SK-N-SH treated with all-trans-retinoic acid at 6 μM for 48 hours (cell line): ENCODE data around the gene KLF13.

Experiments used
- ATAC-seq: fragments of 200-7000 bp; cut with Tn5 transposase; 3 replicates; pipeline ENCODE4 v1.9.1; 2020; ENCODE audit warnings: mild to moderate bottlenecking, moderate library complexity
- ARNTL ChIP-seq: fragments of 450-650 bp; formaldehyde crosslinking; IDR thresholded peaks from 2 replicates; pipeline ENCODE4 v1.5.0; 2020; ENCODE audit warnings: low read depth, mild to moderate bottlenecking, moderate library complexity, borderline replicate concordance
- BACH2 ChIP-seq: fragments of 250-450 bp; sonication (Bioruptor Pico); IDR thresholded peaks from 2 replicates; pipeline ENCODE4 v1.9.0; 2021; ENCODE audit warnings: mild to moderate bottlenecking, borderline replicate concordance
- ESRRG ChIP-seq: fragments of 250-450 bp; sonication (Bioruptor Pico); IDR thresholded peaks from 2 replicates; pipeline ENCODE4 v1.6.1; 2021; ENCODE audit warnings: mild to moderate bottlenecking
- GLIS3 ChIP-seq: fragments of 250-450 bp; sonication (Bioruptor Pico); IDR thresholded peaks from 2 replicates; pipeline ENCODE4 v1.5.0; 2020; ENCODE audit warnings: mild to moderate bottlenecking, moderate library complexity
- ISL1 ChIP-seq: fragments of 250-450 bp; sonication (Bioruptor Pico); IDR thresholded peaks from 2 replicates; pipeline ENCODE4 v2.1.2; 2022; ENCODE audit warnings: mild to moderate bottlenecking, moderate library complexity
- OSR1 ChIP-seq: fragments of 250-450 bp; sonication (Bioruptor Pico); IDR thresholded peaks from 2 replicates; pipeline ENCODE4 v1.8.0; 2022; ENCODE audit warnings: moderate library complexity, mild to moderate bottlenecking, inconsistent platforms
- PPARA ChIP-seq: fragments of 250-450 bp; sonication (Bioruptor Pico); IDR thresholded peaks from 2 replicates; pipeline ENCODE4 v1.5.0; 2020; ENCODE audit warnings: mild to moderate bottlenecking, borderline replicate concordance
- RARB ChIP-seq: fragments of 250-450 bp; sonication (Bioruptor Pico); IDR thresholded peaks from 2 replicates; pipeline ENCODE4 v1.8.0; 2021; ENCODE audit warnings: mild to moderate bottlenecking, moderate library complexity
- TCF4 ChIP-seq: fragments of 250-450 bp; sonication (Bioruptor Pico); IDR thresholded peaks from 2 replicates; pipeline ENCODE4 v1.8.0; 2021; ENCODE audit warnings: mild to moderate bottlenecking, moderate library complexity, borderline replicate concordance
- TOX ChIP-seq: fragments of 250-450 bp; sonication (Bioruptor Pico); IDR thresholded peaks from 2 replicates; pipeline ENCODE4 v1.8.0; 2021; ENCODE audit warnings: mild to moderate bottlenecking, moderate library complexity, borderline replicate concordance
- ZC3H10 ChIP-seq: fragments of 250-450 bp; sonication (Bioruptor Pico); IDR thresholded peaks from 2 replicates; pipeline ENCODE4 v1.5.1; 2021; ENCODE audit warnings: mild to moderate bottlenecking, moderate library complexity
- ZFP3 ChIP-seq: fragments of 250-450 bp; sonication (Bioruptor Pico); IDR thresholded peaks from 2 replicates; pipeline ENCODE4 v1.5.0; 2020; ENCODE audit warnings: mild to moderate bottlenecking, moderate library complexity
- ZFP30 ChIP-seq: fragments of 450-650 bp; formaldehyde crosslinking; IDR thresholded peaks from 2 replicates; pipeline ENCODE4 v1.5.0; 2022; ENCODE audit warnings: mild to moderate bottlenecking, moderate library complexity
- ZNF565 ChIP-seq: fragments of 450-650 bp; formaldehyde crosslinking; conservative IDR thresholded peaks from 2 replicates; pipeline ENCODE4 v1.5.0; 2020; ENCODE audit warnings: low read depth, mild to moderate bottlenecking, moderate library complexity
- ZNF70 ChIP-seq: fragments of 450-650 bp; formaldehyde crosslinking; IDR thresholded peaks from 2 replicates; pipeline ENCODE4 v1.5.0; 2020; ENCODE audit warnings: mild to moderate bottlenecking, moderate library complexity
- ZNF8 ChIP-seq: fragments of 450-650 bp; formaldehyde crosslinking; IDR thresholded peaks from 2 replicates; pipeline ENCODE4 v1.5.0; 2020; ENCODE audit warnings: mild to moderate bottlenecking, moderate library complexity
- TF ChIP-seq, protein P1 (sequence below): fragments of 250-450 bp; sonication (Bioruptor Pico); IDR thresholded peaks from 2 replicates; pipeline ENCODE4 v1.5.1; 2021; ENCODE audit warnings: mild to moderate bottlenecking, moderate library complexity
- TF ChIP-seq, protein P2 (sequence below): fragments of 250-450 bp; sonication (Bioruptor Pico); IDR thresholded peaks from 2 replicates; pipeline ENCODE4 v1.5.0; 2020; ENCODE audit warnings: mild to moderate bottlenecking, moderate library complexity
- TF ChIP-seq, protein P3 (sequence below): fragments of 250-450 bp; sonication (Bioruptor Pico); IDR thresholded peaks from 2 replicates; pipeline ENCODE4 v1.5.1; 2020; ENCODE audit warnings: low read depth, mild to moderate bottlenecking, moderate library complexity
- TF ChIP-seq, protein P4 (sequence below): fragments of 250-450 bp; sonication (Bioruptor Pico); IDR thresholded peaks from 2 replicates; pipeline ENCODE4 v1.8.0; 2020; ENCODE audit warnings: mild to moderate bottlenecking, moderate library complexity, borderline replicate concordance
- TF ChIP-seq, protein P5 (sequence below): fragments of 250-450 bp; sonication (Bioruptor Pico); IDR thresholded peaks from 2 replicates; pipeline ENCODE4 v1.8.0; 2021; ENCODE audit warnings: low read depth, mild to moderate bottlenecking, moderate library complexity, borderline replicate concordance

KLF13 gene

DNA sequence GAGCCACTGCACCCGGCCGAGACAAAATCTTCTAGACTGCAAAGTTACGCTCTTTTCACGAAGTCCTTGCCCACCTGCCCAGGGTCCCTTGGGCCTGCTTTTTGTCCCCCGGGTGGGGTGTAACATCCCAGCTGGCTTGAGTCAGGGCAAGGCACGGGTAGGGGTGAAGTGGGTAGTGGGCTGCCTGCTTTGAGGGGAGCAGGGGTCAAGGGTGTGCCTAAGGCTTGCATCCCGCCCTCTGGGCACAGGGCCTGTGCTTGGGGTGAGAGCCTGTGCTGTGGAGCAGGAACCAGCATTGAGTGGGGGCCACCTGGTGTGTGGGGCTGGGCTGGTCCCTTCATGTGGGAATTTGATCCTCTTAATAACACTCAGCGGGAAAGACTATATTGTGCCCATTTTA is 74.6 kb downstream of the KLF13 start:
- no peak for TF ChIP-seq ZFP3 (CRISPR knock-in tag)
- TF ChIP-seq OSR1 (CRISPR knock-in tag) = no peak
- no peak for TF ChIP-seq TOX (CRISPR knock-in tag)
- no peak for TF ChIP-seq ZFP30
- TF ChIP-seq TCF4 (CRISPR knock-in tag) = no peak
- no peak for TF ChIP-seq ESRRG (CRISPR knock-in tag)
- no peak for TF ChIP-seq ISL1 (CRISPR knock-in tag)
- TF ChIP-seq, protein P1, sequence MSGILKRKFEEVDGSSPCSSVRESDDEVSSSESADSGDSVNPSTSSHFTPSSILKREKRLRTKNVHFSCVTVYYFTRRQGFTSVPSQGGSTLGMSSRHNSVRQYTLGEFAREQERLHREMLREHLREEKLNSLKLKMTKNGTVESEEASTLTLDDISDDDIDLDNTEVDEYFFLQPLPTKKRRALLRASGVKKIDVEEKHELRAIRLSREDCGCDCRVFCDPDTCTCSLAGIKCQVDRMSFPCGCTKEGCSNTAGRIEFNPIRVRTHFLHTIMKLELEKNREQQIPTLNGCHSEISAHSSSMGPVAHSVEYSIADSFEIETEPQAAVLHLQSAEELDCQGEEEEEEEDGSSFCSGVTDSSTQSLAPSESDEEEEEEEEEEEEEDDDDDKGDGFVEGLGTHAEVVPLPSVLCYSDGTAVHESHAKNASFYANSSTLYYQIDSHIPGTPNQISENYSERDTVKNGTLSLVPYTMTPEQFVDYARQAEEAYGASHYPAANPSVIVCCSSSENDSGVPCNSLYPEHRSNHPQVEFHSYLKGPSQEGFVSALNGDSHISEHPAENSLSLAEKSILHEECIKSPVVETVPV (CRISPR knock-in tag) = no peak
- no peak for TF ChIP-seq GLIS3 (CRISPR knock-in tag)
- no peak for TF ChIP-seq BACH2 (CRISPR knock-in tag)
- no peak for TF ChIP-seq PPARA (CRISPR knock-in tag)
- no peak for TF ChIP-seq ZNF565 (CRISPR knock-in tag)
- no peak for TF ChIP-seq ZC3H10 (CRISPR knock-in tag)

DNA sequence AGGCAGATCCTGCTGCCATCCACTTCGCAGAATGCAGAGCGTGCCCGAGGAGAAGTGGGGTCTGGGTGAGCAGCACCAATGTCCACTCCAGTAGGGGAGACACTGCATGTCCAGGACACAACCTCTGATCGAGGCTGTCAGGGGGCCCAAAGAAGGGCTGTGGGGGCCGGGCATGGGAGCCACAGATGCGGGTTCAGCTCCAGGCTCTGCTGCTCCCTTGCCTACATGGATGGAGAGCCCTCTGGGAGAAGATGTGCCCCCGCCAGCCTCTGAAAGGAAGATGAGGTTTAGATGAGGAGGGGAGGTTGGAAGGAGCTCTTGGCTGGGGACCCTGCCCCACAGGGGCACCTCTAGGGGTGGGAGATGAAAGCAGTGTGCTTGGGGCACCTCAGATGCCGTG is 75.4 kb downstream of the KLF13 start:
- TF ChIP-seq ESRRG (CRISPR knock-in tag) (no peak), OSR1 (CRISPR knock-in tag) (no peak), ZNF70 (no peak), ZNF8 (no peak), BACH2 (CRISPR knock-in tag) (no peak), PPARA (CRISPR knock-in tag) (no peak), TOX (CRISPR knock-in tag) (no peak), ISL1 (CRISPR knock-in tag) (no peak), ARNTL (CRISPR knock-in tag) (no peak), ZNF565 (CRISPR knock-in tag) (no peak), GLIS3 (CRISPR knock-in tag) (no peak), ZFP3 (CRISPR knock-in tag) (no peak), ZC3H10 (CRISPR knock-in tag) (no peak), TCF4 (CRISPR knock-in tag) (no peak)
- TF ChIP-seq, protein P2, sequence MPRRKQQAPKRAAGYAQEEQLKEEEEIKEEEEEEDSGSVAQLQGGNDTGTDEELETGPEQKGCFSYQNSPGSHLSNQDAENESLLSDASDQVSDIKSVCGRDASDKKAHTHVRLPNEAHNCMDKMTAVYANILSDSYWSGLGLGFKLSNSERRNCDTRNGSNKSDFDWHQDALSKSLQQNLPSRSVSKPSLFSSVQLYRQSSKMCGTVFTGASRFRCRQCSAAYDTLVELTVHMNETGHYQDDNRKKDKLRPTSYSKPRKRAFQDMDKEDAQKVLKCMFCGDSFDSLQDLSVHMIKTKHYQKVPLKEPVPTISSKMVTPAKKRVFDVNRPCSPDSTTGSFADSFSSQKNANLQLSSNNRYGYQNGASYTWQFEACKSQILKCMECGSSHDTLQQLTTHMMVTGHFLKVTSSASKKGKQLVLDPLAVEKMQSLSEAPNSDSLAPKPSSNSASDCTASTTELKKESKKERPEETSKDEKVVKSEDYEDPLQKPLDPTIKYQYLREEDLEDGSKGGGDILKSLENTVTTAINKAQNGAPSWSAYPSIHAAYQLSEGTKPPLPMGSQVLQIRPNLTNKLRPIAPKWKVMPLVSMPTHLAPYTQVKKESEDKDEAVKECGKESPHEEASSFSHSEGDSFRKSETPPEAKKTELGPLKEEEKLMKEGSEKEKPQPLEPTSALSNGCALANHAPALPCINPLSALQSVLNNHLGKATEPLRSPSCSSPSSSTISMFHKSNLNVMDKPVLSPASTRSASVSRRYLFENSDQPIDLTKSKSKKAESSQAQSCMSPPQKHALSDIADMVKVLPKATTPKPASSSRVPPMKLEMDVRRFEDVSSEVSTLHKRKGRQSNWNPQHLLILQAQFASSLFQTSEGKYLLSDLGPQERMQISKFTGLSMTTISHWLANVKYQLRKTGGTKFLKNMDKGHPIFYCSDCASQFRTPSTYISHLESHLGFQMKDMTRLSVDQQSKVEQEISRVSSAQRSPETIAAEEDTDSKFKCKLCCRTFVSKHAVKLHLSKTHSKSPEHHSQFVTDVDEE (CRISPR knock-in tag) = no peak
- TF ChIP-seq, protein P3, sequence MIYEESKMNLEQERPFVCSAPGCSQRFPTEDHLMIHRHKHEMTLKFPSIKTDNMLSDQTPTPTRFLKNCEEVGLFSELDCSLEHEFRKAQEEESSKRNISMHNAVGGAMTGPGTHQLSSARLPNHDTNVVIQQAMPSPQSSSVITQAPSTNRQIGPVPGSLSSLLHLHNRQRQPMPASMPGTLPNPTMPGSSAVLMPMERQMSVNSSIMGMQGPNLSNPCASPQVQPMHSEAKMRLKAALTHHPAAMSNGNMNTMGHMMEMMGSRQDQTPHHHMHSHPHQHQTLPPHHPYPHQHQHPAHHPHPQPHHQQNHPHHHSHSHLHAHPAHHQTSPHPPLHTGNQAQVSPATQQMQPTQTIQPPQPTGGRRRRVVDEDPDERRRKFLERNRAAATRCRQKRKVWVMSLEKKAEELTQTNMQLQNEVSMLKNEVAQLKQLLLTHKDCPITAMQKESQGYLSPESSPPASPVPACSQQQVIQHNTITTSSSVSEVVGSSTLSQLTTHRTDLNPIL = no peak
- TF ChIP-seq, protein P4, sequence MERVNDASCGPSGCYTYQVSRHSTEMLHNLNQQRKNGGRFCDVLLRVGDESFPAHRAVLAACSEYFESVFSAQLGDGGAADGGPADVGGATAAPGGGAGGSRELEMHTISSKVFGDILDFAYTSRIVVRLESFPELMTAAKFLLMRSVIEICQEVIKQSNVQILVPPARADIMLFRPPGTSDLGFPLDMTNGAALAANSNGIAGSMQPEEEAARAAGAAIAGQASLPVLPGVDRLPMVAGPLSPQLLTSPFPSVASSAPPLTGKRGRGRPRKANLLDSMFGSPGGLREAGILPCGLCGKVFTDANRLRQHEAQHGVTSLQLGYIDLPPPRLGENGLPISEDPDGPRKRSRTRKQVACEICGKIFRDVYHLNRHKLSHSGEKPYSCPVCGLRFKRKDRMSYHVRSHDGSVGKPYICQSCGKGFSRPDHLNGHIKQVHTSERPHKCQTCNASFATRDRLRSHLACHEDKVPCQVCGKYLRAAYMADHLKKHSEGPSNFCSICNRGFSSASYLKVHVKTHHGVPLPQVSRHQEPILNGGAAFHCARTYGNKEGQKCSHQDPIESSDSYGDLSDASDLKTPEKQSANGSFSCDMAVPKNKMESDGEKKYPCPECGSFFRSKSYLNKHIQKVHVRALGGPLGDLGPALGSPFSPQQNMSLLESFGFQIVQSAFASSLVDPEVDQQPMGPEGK (CRISPR knock-in tag) = no peak
- no peak for ATAC-seq

More for the DNA sequence above, 74.6 kb downstream of the KLF13 start:
- ATAC-seq = no peak

DNA sequence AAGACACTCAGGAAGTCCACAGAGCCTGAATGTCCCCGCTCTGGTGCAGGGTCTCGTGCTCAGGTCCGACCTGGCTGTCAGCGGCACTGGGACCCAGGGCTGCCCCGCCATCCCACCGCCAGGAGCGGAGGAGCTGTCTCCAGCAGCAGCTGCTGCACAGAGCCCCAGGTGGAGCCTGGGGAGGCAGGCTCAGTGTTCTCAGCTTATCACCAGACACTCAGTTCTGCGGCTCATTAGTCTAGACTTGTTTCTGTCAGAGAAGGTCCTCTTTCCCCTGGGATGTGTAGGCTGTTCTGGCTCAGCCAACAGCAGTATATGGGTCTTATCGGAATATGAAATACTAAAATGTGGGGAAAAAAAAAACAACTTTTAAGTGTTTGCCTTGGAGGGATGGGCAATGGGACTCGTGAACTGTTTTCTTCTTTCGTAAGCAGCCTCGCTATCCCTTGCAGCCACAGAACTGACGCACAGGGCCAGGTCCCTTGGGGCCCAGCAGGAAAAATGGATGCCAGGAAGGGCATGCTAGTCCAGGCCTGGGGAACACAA is 75.9 kb downstream of the KLF13 start:
- ATAC-seq = no peak; the same call in 2 of the 3 replicates
- TF ChIP-seq TCF4 (CRISPR knock-in tag) (peak; percentile 27; the same call in 1 of the 2 replicates), ZNF70 (no peak)
- TF ChIP-seq, all 23 proteins: peak for 1

DNA sequence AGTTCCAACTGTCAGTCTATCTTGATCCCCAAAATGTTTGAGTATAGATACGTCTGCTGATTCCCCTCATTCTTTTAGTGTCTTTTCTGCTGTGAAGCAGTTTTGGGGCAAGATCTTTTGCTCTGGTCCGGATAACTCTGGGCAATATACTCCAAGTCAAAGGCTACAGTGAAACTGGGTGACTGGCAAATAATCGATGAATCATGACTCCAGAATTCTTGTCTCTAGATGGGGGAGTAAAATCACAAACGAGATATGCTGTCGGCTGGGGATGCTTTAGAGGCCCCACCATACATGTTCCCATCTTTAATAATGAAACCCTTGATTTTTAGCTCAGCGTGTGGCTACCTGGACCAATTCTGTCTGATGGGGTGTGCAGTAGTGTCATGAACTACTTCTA is 76.5 kb downstream of the KLF13 start:
- ATAC-seq = no peak
- TF ChIP-seq, protein P5, sequence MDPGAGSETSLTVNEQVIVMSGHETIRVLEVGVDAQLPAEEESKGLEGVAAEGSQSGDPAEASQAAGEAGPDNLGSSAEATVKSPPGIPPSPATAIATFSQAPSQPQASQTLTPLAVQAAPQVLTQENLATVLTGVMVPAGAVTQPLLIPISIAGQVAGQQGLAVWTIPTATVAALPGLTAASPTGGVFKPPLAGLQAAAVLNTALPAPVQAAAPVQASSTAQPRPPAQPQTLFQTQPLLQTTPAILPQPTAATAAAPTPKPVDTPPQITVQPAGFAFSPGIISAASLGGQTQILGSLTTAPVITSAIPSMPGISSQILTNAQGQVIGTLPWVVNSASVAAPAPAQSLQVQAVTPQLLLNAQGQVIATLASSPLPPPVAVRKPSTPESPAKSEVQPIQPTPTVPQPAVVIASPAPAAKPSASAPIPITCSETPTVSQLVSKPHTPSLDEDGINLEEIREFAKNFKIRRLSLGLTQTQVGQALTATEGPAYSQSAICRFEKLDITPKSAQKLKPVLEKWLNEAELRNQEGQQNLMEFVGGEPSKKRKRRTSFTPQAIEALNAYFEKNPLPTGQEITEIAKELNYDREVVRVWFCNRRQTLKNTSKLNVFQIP (CRISPR knock-in tag) = no peak
- TF ChIP-seq RARB (CRISPR knock-in tag) = no peak
- no peak for TF ChIP-seq ZNF8
- no peak for TF ChIP-seq ZC3H10 (CRISPR knock-in tag)
- TF ChIP-seq TCF4 (CRISPR knock-in tag) = no peak
- no peak for TF ChIP-seq TOX (CRISPR knock-in tag)
- TF ChIP-seq ZFP30 = no peak
- no peak for TF ChIP-seq PPARA (CRISPR knock-in tag)
- TF ChIP-seq, protein P4 (CRISPR knock-in tag) = no peak
- no peak for TF ChIP-seq ZFP3 (CRISPR knock-in tag)
- no peak for TF ChIP-seq ZNF70
- TF ChIP-seq OSR1 (CRISPR knock-in tag) = no peak
- TF ChIP-seq ISL1 (CRISPR knock-in tag) = no peak
- TF ChIP-seq BACH2 (CRISPR knock-in tag) = no peak
